PC-9 (cell line): ENCODE data around the gene CHST14. TPM values are rescaled to one million over a fixed set of nuclear protein-coding genes. Genes with fewer than 3 reads are reported as not detected.

Source experiments
- BruUV-seq: library from RNA; stranded (reverse); fragments of 400-500 nt; replicated peaks from 2 replicates; lab custom pipeline; 2021; lab: Mats Ljungman, UMichigan
- CTCF ChIA-PET: fragments of 300-600 bp; sonication (Branson Sonifier 250); formaldehyde crosslinking; loops from one replicate; lab custom pipeline; 2022; ENCODE audit warnings: antibody characterized with exemption; lab: Charles Lee
- POLR2A ChIA-PET: fragments of 300-600 bp; sonication (Branson Sonifier 250); formaldehyde crosslinking; loops from one replicate; lab custom pipeline; 2022; ENCODE audit warnings: antibody characterized with exemption; ENCODE audit not compliant: unreplicated experiment; lab: Charles Lee
- DNase-seq, 2 experiments: peaks; one replicate each; pipeline versions ENCODE4 v3.0.0 to v3.0.0-alpha.2; 2015 to 2022; ENCODE audit warnings: mixed read lengths in 1 of 2
- H2AFZ ChIP-seq: fragments of 200-600 bp; sonication (generic); 2 replicates; pipeline ENCODE4 v1.8.1; 2017; ENCODE audit warnings: antibody characterized with exemption
- H3F3A ChIP-seq: fragments of 200-600 bp; sonication (generic); 2 replicates; pipeline ENCODE4 v1.8.1; 2017; ENCODE audit warnings: antibody characterized with exemption, mild to moderate bottlenecking, low read depth; ENCODE audit not compliant: insufficient read depth
- H3K27ac ChIP-seq: fragments of 200-600 bp; sonication (generic); 2 replicates; pipeline ENCODE4 v1.6.1; 2016; ENCODE audit warnings: mixed run types
- H3K27me3 ChIP-seq: fragments of 200-600 bp; sonication (generic); 2 replicates; pipeline ENCODE4 v1.6.1; 2016; ENCODE audit warnings: low read depth, mixed run types; ENCODE audit not compliant: insufficient read depth
- H3K36me3 ChIP-seq: fragments of 200-600 bp; sonication (generic); 2 replicates; pipeline ENCODE4 v1.6.1; 2016; ENCODE audit warnings: low read depth, mixed run types
- H3K4me1 ChIP-seq: fragments of 200-600 bp; sonication (generic); replicated peaks from 2 replicates; pipeline ENCODE4 v1.6.1; 2016; ENCODE audit warnings: mixed run types; ENCODE audit not compliant: insufficient read depth
- H3K4me2 ChIP-seq: fragments of 200-600 bp; sonication (generic); 2 replicates; pipeline ENCODE4 v1.6.1; 2017; ENCODE audit warnings: mixed run types
- H3K4me3 ChIP-seq: fragments of 200-600 bp; sonication (generic); 2 replicates; pipeline ENCODE4 v1.6.1; 2016; ENCODE audit warnings: mixed run types
- H3K79me2 ChIP-seq: fragments of 200-600 bp; sonication (generic); 2 replicates; pipeline ENCODE4 v1.6.1; 2017; ENCODE audit warnings: low read depth, mixed run types
- H3K9me2 ChIP-seq: fragments of 200-600 bp; sonication (generic); 2 replicates; pipeline ENCODE4 v1.8.1; 2017; ENCODE audit warnings: mild to moderate bottlenecking; ENCODE audit not compliant: insufficient read depth
- H3K9me3 ChIP-seq: fragments of 200-600 bp; sonication (generic); 2 replicates; pipeline ENCODE4 v1.8.1; 2016; ENCODE audit warnings: low read depth; ENCODE audit not compliant: insufficient read depth
- H4K20me1 ChIP-seq: fragments of 200-600 bp; sonication (generic); 2 replicates; pipeline ENCODE4 v1.8.1; 2017; ENCODE audit not compliant: insufficient read depth
- CTCF ChIP-seq: fragments of 200-600 bp; sonication (generic); conservative IDR thresholded peaks from 2 replicates; pipeline ENCODE4 v1.6.1; 2017; ENCODE audit warnings: mixed run types, antibody characterized with exemption, mild to moderate bottlenecking, moderate library complexity
- EZH2 ChIP-seq: fragments of 200-600 bp; sonication (generic); IDR thresholded peaks from 2 replicates; pipeline ENCODE4 v1.8.0; 2017; ENCODE audit warnings: antibody characterized with exemption, low read depth
- intact Hi-C: fragments of 100-400 bp; cut with micrococcal nuclease; formaldehyde crosslinking; loops from one replicate; pipeline ENCODE4 v1.10.0; 2022; ENCODE audit not compliant: unreplicated experiment
- total RNA-seq: library from RNA; stranded (reverse); gene quantifications from 2 replicates; pipeline ENCODE4 v1.2.3, GENCODE V29; 2021

The CHST14 gene
- total RNA-seq, 1 experiment from 2014 or later = 34.3 TPM

DNA sequence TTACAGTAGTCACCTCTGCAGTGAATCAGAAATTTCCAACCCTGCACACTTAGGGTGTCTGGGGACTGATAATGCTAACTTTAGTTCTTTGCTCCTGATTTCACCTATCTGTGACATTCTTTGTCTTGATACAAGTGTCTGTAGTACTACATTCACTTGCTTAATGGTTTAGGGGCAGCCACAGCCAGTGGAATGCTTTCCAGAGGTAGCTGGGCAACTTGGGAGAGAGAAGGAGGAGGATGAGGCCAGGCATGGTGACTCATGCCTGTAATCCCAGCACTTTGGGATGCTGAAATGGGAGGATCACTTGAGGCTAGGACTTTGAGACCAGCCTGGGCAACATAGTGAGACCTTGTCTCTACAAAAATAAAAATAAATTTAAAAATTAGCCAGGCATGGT is 21.5 kb upstream of the CHST14 start:
- intact Hi-C loops = no loop called here
- H3K79me2 ChIP-seq = peaks cover 70% of the 10 kb centered on the region
- H3K27ac ChIP-seq = no peak overlapping the region
- no peak for DNase-seq
- peaks cover under 1% of the 10 kb centered on the region for H4K20me1 ChIP-seq
- H3K9me2 ChIP-seq = no peaks in the 10 kb centered on the region
- no peak overlapping the region for H3K4me2 ChIP-seq
- ChIA-PET POLR2A (no interaction called here), CTCF (interaction anchor here (0.6 kb wide), 1 partner anchor 60 kb away, joined by 8 read pairs; no protein-coding TSS in a partner anchor)
- no peaks in the 10 kb centered on the region for H3K27me3 ChIP-seq
- H3K36me3 ChIP-seq = no peaks in the 10 kb centered on the region
- TF ChIP-seq CTCF (no peak), EZH2 (no peak)
- H2AFZ ChIP-seq = no peak overlapping the region
- H3K4me3 ChIP-seq = no peak overlapping the region
- no peaks in the 10 kb centered on the region for H3F3A ChIP-seq
- peaks cover 4% of the 10 kb centered on the region for H3K4me1 ChIP-seq
- no TSS peak for BruUV-seq
- H3K9me3 ChIP-seq = no peaks in the 10 kb centered on the region

DNA sequence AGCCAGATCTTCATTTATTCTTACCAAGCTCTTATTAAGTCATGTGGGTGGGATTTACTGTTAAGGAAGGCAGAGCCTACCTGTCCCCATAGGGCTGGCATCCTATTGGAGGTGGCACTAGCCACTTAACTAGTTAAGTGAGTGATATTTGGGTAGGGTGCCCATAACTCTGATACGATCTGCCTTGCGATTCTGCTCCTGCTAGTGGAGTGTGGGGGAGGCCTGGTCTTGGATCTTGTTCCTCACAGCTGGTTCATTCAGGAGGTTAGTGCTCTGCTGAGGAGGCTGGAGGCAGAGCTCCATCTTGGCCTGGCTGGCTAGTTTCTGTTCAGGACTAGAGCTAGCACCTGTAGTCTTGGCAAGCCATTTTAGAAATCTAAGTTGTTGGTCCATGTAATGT is 20.7 kb upstream of the CHST14 start:
- peaks cover 6% of the 10 kb centered on the region for H4K20me1 ChIP-seq
- no peaks in the 10 kb centered on the region for H3K36me3 ChIP-seq
- H3K4me2 ChIP-seq = no peak overlapping the region
- DNase-seq = no peak
- no peaks in the 10 kb centered on the region for H3K9me3 ChIP-seq
- no peak overlapping the region for H3K27ac ChIP-seq
- TF ChIP-seq EZH2 = no peak
- no peak for TF ChIP-seq CTCF
- no peaks in the 10 kb centered on the region for H3K9me2 ChIP-seq
- H3K4me3 ChIP-seq = no peak overlapping the region
- H3F3A ChIP-seq = peaks cover 7% of the 10 kb centered on the region; the same call in 1 of the 2 replicates
- intact Hi-C loops = no loop called here
- no TSS peak for BruUV-seq
- ChIA-PET POLR2A (no interaction called here), CTCF (no interaction called here)
- H3K79me2 ChIP-seq = peaks cover 71% of the 10 kb centered on the region
- H3K4me1 ChIP-seq = peaks cover 12% of the 10 kb centered on the region
- no peak overlapping the region for H2AFZ ChIP-seq
- H3K27me3 ChIP-seq = no peaks in the 10 kb centered on the region

DNA sequence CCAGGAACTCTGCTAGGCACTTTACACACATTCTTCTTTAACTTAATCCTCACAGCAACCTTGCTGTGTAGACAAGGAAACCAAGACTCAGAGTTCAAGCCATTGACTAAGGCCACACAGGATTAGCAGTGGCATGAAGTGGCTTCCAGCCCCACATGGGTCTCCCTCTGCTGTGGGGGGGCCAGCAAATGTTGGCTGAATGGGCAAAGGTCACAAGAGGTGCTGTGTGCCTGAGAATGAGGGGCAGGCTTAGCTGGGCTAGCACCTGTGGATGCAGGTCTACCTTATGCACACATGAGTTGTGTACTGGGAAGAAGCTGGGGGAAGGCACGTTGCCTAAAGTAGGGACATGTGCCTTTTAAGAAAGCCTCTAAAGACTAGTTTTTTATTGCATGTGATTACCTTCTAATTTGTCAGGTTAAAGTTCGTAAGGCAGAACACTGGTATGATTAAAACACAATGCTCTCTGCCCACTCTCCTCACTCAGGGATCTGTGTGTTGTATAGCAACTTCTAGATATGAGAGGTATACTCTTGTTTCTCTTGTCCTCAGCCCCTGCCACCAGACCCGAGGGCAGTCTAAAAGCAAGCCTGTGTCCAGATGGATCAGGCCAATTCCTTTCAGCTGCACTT is 19.1 kb upstream of the CHST14 start:
- ChIA-PET POLR2A (interaction anchor here (0.6 to 0.7 kb wide), 2 partner anchors 15 to 337 kb away, joined by 3 read pairs; no protein-coding TSS in a partner anchor), CTCF (interaction anchor here (0.6 kb wide), 1 partner anchor 14 kb away, joined by 5 read pairs; no protein-coding TSS in a partner anchor)
- Histone ChIP-seq H4K20me1 (peaks cover 13% of the 10 kb centered on the region), H3K27me3 (no peaks in the 10 kb centered on the region), H3F3A (peaks cover 8% of the 10 kb centered on the region; the same call in 1 of the 2 replicates), H3K79me2 (peaks cover 68% of the 10 kb centered on the region), H2AFZ (no peak overlapping the region), H3K4me1 (peaks cover 27% of the 10 kb centered on the region), H3K36me3 (no peaks in the 10 kb centered on the region), H3K4me2 (no peak overlapping the region), H3K9me3 (no peaks in the 10 kb centered on the region), H3K4me3 (no peak overlapping the region), H3K9me2 (no peaks in the 10 kb centered on the region), H3K27ac (no peak overlapping the region)
- TF ChIP-seq EZH2 = no peak
- TF ChIP-seq CTCF = no peak
- no peak for DNase-seq
- BruUV-seq = no TSS peak
- intact Hi-C loops = no loop called here
